Measurements from ENCODE around the gene PTPRT. TPM values are rescaled to one million over a fixed set of nuclear protein-coding genes. Genes with fewer than 3 reads are reported as not detected.

The PTPRT gene
- total RNA-seq, 1 donor from 2014 or later: not detected

DNA sequence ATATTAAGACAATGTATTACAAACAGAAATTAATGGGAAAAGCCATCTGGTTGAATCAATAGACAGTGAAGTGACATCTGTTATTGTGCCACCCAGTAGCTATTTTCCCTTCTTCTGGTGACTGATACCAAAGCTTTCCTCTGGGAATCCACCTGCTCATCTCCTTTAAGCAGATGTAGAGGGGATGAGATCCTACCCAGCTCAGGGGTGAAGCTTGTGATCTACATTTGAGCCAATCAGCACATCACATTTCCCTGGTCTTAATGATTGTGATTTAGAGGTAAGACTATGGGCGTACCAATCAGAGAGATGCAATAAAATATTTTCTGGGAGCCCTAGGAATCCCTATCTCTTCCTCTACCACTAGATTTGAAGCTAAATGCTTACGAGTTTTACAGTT is 782.9 kb downstream of the PTPRT start:
- DNase-seq (ENCODE audit: low read depth): no peak

DNA sequence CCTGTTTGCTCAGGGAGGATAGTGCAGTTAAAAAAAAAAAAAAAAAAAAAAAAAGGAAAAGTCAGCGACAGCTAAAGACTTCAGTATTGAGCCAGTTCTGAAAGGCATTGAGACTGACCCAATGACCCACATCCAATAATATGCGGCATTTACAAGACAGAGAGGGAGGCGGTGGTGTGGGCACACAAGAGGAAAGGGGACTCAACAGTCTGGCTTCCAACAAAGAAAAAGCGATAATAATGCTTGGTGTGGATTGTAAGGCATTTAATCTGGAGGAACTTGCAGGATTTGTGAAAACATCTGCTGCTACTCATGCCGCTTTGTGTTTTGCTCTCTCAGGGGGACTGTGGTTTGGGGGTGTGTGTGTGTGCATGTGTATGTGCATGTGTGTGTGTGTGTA is 787.3 kb downstream of the PTPRT start:
- DNase-seq (ENCODE audit: low read depth): no peak

DNA sequence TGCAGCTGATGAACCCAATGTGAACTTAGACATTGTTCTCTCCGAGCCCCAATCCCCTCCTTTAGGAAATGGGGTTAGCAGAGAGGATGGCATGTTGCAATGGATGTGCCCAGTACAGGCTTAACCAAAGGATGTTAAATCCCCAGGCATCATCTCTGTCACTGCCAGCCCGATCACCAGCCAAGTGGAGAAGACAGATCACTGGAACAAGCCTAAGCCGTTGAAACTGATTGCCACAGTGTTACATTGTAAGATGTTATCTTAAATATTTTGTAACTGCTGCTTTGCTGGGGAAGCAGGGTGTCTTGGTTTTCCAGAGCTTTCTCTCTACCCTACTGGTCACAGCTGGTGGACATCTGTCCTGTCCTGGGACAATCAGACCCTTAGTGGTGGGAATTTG is 788.1 kb downstream of the PTPRT start:
- no peak for DNase-seq (ENCODE audit: low read depth)

DNA sequence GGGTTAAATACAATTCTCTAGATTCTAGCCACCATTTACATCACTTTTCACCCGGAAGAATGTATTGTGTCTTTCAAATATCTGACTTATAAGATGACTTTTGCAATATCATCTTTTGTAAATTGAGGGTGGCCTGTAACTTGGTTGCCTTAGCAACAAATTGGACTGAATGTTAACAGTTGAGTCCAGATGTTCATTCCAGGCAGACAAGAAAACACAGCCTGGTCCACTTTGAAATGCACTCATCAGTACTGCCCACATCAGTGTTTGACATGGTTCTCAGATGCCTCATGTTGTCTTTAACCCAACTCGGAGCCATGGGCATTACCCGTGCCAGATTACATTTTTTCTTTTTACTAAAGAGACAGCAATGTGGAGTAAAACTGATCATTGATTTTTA is 789.9 kb downstream of the PTPRT start:
- no peak for DNase-seq (ENCODE audit: low read depth)

DNA sequence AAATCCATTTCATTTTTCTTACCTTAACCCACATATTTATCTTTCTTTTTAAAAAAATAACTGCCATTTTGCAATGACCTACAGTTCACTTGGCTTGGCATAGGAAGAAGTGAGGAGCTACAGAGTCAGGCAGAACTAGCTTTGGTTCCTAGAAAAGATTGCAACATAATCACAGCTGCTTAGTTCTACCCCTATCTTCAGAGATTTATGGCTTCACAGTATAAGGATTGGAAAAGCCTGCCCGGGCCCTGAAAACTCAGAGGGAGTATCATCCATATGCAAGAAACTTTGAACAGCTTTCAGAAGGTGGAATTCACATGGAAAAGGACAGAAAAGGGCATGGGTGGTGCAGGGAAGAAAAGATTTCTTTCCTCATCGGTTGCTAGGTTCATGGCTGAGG is 797.3 kb downstream of the PTPRT start:
- DNase-seq (ENCODE audit: low read depth): no peak

DNA sequence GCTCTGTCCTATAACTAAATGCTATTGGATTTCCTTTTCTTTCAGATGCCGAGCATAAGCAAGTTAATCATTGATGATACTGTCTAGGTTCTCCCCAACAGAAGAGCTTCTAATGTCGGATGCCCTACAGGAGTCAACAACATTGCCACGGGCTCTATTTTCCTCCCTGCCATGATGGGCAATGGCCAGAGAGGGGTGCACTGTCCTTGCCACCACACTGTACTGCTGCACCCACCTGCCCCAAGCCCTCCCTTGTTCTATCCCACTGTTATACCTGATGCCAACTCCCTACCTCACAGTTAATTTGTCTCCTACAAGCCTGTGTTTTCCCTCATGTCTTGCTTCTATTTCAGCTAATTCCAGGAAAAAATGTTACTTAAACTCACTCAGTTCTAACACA is 797.9 kb downstream of the PTPRT start:
- DNase-seq (ENCODE audit: low read depth): no peak

DNA sequence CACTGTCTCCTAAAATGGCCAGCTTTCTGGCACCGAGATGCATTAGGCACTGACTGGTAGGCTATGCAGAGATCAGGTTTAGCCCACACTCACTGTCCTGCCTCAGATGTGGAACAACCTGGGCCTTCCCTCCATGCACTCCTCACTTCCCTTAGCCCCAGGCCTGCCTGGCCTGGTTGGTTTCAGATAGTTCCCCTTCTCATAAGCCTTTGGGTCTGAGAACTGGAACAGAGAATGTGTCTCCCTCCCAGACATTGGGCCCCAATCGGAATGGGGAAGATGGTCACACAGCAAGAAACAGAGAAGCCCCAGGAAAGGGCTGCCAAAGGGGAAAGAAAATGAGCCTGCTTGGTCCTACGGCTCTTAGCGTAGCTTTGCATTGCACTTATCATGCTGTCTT is 809.4 kb downstream of the PTPRT start:
- no peak for DNase-seq (ENCODE audit: low read depth)

DNA sequence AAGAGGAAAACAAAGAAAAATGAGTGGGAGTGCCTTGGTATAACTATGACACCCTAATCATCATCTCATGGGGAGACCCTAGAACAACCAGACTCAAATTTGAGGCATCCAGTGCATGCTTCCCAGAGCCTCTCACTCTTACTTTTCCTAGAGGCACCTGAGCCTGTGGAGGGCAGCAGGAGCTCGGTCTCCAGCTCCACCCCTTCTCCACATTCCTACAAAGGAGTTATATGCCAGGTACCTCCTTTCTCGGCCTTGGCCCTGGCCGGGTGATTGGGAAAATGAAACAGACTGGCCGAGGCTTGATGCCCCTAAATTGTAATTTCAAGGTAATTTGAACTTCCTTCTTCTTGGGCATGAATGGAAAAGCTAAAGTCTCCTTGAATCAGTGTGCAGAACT is 810.3 kb downstream of the PTPRT start:
- DNase-seq (ENCODE audit: low read depth): no peak

DNA sequence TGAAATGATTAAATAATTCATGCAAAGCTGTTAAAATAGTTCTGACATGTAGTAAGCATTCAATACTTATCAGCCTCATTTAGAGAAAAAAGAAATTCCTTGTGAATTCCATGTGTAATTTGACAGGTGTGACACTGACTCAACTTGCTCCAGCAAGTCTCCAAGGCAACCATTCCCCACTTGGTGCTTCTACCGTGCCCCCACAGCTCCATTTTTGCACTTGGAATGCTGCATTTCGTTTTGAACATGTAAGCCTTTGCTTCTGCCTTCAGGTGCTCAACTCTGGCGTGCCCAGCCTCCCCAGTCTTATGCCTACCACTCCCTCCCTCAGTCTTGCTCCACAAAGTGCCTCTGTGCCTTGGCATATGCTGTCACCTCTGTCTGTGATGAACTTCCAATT is 810.9 kb downstream of the PTPRT start:
- no peak for DNase-seq (ENCODE audit: low read depth)

DNA sequence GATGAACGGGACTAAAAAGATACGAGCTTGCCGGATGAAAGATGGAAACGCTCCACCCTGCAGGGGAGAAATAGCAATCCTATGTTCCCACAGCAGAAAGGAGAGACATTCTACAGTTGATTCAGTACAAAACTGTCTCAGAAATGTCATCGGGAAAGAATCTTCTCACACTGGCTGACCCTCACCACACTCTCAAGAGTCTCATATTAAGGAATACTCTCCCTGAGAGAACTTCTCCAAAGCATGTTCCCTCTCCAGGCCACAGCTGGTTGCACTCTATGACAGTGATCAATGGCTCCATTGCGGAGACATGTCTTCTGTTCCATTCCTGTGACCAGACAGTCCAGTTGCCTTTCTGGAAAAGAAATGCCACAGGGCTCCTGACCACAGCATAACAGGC is 813.6 kb downstream of the PTPRT start:
- no peak for DNase-seq (ENCODE audit: low read depth)

DNA sequence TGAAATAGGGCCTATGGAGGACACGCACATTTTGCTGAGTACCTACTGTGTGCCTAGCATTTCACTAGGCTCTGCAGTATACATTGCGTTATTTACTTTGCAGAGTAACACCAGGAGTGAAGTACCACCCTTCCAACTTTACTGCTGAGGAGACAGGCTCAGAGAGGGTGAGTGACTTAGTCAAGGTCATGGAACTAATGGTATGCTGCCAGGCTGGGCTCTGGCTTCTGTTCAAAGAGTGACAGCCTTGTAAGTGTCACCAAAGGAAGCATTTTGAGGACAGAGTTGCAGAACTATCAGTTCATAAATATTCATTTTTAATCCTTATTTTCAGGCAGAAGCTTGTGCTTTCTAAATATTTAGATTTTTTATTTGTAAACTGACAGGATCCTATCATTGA is 816.7 kb downstream of the PTPRT start:
- DNase-seq (ENCODE audit: low read depth): no peak

DNA sequence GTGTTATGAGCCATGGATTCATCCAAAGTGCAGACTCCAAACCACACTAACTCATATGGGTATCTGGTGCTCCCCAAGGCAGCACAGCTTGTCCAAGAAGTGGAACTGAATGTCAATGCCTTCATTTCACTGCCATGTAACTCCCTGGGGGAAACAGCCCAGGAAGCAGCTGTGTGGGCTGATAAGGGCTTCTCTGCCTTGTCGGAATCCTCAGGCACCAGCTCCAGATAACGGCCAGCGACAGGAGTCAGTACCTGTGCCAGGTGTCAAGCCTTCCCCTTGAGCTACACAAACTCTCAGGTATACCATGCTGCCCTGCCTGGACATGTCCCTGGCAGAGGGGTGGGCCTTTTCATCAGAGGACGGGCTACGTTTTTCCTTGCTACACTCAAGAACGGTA is 819.6 kb downstream of the PTPRT start:
- no peak for DNase-seq (ENCODE audit: low read depth)

DNA sequence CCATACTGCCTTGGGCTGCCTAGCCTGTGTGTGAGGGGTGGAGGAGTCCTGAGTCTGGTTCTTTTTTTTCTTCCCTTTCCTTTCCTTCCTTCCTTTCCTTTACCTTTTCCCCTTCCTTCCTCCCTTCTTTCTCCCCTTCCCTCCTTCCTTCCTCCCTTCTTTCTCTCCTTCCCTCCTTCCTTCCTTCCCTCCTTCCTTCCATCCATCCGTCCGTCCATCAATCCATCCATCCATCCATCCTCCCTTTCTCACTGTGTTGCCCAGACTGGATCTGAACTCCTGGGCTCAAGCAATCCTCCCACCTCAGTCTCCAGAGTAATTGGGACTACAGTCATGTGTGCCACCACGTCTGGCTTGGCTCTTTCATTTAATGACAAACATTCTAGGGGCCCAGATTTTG is 820.8 kb downstream of the PTPRT start:
- DNase-seq (ENCODE audit: low read depth): no peak

DNA sequence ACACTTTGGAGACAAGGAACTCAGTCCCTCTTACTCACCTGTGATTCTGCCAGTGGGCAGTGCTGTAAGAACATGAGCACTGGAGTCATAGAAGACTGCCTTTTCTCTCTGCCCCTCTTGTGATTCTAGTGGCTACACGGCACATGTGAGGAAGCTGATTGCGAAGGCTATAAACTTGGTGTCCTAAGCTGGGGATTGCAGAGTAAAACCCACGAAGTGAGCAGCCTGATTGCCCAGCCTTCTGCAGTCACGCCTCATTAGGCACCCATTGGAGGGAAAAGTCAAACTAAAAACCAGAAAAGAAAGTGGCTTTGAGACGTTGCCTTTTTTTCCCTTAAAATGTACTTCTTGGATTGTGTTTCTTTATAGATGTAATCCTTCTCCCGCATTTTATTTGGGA is 823.1 kb downstream of the PTPRT start:
- no peak for DNase-seq (ENCODE audit: low read depth)

DNA sequence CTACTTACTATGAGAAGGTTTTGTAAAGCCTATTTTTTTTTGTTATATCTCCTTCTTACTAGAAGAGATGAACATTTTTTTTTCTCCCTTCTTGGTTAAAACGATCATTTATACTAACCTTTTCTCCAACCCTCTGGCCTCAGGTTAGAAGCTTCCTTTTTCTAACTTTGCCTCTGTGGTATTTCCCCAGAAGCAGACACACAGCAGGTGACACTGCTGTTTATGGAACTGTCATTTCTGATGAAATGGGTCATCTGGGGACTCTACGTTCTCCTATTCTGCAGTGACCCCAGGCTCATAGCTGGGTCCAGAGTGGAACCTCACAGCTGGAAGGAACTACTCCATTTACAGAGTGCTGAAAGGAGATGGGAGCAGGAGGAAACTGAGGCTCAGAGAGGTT is 825.3 kb downstream of the PTPRT start:
- DNase-seq (ENCODE audit: low read depth): no peak

DNA sequence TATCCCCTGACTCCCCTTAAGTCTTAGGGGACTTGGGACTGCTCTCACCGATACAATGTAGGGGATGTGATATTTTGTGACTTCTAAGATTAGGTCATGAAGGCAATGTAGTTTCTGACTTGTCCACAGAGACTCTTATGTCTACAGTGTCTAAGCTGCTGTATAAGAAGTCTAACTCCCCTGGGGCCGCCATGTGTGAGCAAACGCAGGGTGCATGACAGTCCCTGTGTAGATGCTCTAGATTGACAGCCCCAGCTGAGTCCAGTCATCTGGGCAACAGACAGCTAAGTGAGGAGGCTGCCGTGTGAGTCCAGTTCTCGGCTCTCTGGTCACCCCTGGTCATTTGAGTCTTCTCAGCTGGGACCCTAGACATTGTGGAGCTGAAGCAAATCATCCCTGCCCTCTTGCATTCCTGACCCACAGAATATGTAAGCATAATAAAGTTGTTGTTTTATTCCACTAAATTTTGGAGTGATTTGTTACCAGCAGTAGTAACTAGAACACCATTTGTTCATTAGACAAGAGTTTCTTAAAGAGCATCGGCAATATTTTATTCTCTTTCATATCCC is 828.2 kb downstream of the PTPRT start:
- DNase-seq (ENCODE audit: low read depth): no peak

DNA sequence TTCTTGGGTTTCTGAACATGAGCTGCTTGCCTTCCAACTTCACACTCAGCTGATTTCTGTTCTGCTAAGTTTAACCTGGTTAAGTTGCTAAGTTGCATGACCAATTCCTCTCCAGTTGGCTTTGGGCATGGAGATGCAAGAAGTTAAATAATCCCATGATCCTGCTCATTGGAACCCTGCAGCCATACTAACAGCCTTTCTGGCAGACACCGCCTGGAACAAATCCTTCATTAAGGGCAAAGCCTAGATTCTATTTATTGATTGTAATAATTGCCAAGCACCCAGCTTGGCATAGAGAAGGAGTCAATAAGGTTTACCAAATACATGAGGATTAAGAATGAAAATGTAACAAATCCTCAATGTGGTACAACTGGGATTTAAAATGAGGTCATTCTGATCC is 829.1 kb downstream of the PTPRT start:
- DNase-seq (ENCODE audit: low read depth): no peak

DNA sequence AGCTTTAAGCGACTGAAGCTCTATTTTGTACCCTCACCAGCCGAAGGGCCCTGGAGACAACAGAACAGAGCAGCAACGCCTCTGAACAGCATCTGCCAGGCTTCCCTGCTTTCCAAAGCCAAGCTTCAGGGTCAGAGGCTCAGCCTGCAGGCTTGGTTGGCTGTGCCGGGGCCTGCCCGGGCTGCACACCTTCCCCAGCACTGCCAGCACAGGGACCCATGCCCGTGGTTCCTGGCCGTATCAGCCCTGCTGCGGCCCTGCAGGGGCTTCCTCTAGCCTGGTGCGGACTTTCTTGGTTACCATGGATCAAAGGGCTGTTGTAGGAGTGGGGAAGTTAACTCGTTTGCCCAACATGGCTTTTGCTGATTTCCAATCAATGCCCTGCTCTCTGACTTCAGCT is 830.1 kb downstream of the PTPRT start:
- no peak for DNase-seq (ENCODE audit: low read depth)

DNA sequence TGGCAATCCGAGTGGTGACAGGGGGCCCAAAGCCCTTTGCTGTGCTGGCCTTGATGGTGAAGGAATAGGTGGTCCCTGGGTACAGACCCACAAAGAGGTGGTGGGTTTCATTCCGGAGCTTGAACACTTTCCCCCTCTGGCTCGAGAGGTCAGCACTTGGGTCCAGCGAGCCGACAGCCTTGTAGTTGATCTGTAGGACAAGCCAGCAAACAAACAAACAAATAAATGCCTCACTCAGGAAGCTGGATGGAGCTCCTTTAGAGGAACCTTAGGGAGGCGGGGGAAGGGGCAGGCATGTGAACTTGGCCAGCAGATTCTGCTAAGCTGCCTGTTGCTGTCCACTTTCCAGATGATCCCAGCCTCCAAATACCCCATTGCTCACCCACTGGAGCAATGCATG is 837.6 kb downstream of the PTPRT start:
- DNase-seq (ENCODE audit: low read depth): no peak

DNA sequence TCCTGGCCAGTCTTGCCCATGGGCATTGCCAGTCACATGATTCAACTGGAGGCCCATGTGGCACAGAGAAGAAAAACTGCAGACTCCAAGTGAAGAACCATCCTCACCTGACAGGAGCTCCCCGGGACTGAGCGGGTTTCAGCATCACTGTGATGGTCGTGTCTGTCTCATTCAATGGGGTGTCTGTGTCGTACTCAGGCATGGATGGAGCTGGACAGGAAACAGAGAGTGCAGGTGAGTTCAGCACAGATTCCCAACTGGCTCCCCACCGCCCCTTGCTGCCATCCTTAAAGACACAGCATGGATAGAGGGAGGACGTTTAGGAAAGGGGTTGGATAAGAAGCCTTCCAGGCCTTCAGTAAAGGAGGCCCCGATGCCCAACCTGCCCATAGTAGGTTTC is 839.2 kb downstream of the PTPRT start:
- DNase-seq (ENCODE audit: low read depth): no peak

DNA sequence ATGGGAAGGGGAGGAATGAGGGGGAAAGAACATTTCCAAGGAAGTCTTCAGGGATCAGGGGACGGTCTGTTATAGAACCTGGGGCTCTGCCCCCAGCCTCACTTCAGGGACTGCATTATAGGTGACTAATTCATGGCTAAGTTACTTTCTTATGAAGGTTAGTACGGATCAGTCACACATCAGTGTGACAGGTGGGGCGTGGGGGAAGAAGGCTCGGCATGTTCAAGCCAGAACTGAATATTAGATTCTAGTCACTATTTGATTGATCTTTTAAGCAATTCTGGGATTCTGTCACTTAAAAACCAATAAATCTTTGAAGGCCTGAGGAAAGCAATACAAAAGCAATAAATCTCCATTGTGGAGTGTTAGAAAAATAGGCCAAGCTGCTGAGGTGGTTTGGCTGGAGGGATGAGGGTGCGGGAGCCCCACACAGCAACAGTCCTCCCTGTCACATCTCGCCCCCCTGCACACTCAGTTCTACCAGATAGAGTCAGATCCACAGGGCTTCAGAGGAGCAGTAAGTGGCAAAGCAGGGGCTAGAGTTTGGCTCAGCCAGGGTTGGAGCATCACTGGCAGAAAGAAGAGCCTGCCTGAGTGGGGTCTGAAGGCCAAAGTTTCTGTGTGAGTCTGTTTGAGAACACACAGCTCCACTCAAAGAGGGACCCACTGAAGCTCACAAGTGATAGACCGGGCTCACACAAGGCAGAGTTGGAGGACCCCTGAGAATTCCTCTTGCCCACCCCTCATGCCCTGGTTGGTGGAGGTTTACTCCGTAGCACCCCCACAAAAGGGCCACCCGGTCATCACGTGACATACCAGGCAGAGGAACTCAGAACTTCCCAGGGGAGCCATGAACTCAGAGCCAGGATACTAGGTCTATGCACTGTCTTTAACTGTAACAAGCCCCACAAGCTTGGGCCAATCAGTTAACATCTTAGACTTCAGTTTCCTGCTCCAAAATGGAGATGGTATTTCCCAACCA is 843.2 kb downstream of the PTPRT start:
- no peak for DNase-seq (ENCODE audit: low read depth)

DNA sequence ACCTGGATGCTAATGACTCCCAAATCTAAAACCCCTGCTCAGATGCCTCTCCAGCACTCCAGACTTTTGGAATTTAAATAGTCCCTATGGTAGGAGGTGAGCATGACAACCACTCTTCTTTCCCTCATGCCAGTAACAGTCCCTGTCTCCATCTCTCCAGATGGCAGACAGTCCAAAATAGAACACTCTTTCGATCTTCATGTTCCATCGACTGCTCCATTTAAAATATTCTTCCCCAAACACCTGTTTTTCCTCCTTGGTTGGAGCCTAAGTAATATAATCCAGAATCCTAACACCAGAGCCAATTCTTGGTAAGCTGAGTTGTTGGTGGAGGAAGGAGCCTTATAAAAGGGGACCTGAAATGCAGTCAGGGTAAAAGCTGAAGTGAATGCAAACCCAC is 848.1 kb downstream of the PTPRT start:
- no peak for DNase-seq (ENCODE audit: low read depth)

DNA sequence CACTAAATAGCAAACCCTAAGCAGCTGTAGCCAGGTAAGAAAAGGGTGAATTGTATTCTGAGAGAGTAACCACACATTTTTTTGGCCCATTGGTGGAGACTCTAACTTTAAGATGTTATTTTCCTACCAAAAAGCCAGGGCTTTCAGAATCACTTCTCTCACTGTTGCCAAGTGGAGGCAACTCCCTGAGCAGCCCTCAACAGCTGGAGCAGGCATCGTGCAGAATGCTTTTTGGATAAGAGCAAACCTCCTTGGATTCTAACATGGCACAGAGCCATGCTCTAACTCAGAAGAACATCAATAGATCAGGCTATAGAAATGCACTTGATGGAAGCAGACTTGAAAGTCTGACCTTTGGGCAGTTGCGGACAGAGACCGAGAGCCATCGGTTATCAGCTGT is 849.3 kb downstream of the PTPRT start:
- DNase-seq (ENCODE audit: low read depth): no peak
